ENCODE results near the gene STXBP5L.
"Not testable (repeated sequence)": the region's sequence is repeated elsewhere in the genome, so short reads cannot be mapped to it uniquely, and the experiment has no call there.

The STXBP5L gene

DNA sequence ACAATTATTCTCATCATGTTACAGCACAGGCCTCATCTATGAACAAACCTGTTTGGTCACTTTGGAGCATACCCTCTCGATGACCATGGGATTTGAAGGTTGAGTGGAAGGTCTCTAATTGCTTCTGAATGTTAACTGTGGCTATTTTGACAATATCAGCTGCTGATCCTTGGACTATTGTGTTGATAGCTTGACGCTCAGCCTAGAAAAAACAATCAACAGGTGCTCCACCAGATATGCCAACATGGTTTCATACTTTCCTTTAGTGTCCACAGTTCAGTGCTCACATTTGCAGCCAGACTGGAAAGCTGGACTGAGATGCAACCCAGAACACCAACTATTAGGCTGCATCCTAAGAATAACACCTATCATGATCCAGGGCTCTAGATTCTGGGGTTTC is 528.1 kb downstream of the STXBP5L start:
- no peak for DNase-seq

DNA sequence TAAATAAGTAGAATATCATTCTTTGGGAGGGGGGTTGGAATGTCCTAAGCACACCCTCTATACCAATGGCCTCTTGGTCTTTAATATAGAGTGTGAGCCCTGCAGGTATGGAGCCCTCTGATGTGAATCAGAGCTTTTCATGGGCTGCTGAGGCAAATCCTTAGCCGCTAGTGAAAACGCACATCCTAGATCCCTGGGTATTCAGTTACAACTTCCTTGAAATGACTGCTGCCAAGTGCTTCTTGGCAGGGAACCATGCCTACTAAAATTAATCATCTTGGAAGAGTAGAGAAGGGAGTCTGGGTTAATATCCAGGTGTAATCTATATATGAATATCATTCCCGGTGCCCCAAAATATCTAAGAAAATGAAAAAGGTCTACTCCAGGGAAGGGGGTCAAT is 528.6 kb downstream of the STXBP5L start:
- no peak for DNase-seq

DNA sequence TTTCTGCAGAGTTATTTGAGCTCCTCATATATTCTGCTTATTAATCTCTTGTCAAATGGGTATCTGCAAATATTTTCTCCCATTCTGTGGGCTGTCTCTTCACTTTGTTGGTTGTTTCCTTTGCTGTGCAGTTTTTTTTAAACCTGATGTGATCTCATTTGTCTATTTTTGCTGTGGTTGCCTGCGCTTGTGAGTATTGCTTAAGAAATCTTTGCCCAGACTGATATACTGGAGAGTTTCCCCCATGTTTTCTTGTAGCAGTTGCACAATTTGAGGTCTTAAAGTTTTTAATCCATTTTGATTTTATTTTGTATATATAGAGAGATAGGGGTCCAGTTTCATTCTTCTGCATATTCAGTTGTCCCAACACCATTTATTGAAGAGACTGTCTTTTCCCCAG is 535.5 kb downstream of the STXBP5L start:
- DNase-seq = no peak

DNA sequence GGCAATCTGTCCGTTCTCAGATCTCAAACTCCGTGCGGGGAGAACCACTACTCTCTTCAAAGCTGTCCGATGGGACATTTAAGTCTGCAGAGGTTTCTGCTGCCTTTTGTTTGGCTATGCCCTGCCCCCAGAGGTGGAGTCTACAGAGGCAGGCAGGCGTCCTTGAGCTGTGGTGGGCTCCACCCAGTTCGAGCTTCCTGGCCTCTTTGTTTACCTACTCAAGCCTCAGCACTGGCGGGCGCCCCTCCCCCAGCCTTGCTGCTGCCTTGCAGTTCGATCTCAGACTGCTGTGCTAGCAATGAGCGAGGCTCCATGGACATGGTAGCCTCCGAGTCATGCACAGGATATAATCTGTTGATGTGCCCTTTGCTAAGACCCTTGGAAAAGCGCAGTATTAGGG is 543.7 kb downstream of the STXBP5L start:
- not testable (repeated sequence) for DNase-seq

- no peak for DNase-seq
Measured at GRCh38 chr3:121462565-121462964, 554.6 kb downstream of the STXBP5L start.

DNA sequence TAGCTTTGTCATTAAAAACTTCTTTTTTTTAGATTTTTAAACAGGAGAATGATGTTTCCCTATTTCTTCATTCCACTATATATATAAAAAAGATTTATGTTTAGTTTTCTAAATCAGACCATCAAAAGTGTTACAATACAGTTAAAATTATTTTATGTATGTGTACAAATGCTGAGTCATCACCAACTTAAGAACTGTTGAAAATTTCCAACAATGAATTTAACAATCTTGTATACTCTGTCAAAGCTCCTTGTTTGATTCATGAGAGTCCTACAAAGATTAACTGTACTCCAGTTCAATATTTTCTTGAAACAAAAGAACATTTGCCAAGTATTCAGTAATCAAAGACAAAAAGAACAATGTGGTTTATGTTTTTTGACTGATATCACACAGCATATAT is 555.7 kb downstream of the STXBP5L start:
- DNase-seq = no peak

DNA sequence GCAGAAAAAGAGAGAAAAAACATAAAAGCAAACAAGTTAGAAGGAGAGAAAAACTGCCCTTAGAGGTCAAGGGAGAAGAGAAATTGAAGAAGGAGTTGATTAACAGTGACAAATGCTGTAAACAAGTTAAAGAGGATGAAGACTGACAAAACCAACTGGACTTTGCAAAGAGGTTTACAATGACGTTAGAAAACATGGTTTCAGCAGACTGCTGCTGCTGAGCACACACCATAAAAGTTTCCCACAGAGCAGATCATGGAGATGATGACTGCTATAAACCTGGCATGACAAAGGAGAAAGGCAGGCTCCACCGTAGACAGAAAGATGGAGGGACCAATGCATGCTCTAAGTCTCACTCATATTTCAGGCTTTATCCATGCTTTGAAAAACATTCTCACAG is 559.1 kb downstream of the STXBP5L start:
- DNase-seq = no peak

DNA sequence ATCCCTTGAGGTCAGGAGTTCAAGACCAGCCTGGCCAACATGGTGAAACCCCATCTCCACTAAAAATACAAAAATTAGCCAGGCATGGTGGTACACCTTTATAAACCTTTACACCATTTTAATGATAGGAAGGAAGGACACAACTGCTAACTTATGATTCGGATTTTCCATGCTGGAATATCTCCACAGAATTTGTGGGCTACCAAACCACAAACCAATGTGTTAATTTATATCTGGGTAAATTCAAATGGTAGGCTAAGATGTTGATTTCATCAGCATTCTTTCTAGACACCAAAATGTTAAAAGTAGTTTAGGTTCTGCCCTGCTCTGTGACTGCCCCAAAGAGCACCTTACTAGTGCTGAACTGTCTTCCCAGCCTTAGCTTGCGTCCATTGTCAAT is 565.0 kb downstream of the STXBP5L start:
- no peak for DNase-seq

Data from activated CD8-positive, alpha-beta memory T cell treated with anti-CD3 and anti-CD28 coated beads, Interleukin-2, amount 50 U/mL, for 48 hours (primary cell).